GM18873 (cell line): ENCODE measurements around the gene AFAP1.

Experiments used
- ATAC-seq: cut with Tn5 transposase; IDR thresholded peaks from one replicate; pipeline ENCODE4 v1.9.1; 2021; ENCODE audit warnings: mild to moderate bottlenecking, moderate library complexity, moderate number of reproducible peaks; ENCODE audit not compliant: unreplicated experiment, low FRiP score

Gene AFAP1

DNA sequence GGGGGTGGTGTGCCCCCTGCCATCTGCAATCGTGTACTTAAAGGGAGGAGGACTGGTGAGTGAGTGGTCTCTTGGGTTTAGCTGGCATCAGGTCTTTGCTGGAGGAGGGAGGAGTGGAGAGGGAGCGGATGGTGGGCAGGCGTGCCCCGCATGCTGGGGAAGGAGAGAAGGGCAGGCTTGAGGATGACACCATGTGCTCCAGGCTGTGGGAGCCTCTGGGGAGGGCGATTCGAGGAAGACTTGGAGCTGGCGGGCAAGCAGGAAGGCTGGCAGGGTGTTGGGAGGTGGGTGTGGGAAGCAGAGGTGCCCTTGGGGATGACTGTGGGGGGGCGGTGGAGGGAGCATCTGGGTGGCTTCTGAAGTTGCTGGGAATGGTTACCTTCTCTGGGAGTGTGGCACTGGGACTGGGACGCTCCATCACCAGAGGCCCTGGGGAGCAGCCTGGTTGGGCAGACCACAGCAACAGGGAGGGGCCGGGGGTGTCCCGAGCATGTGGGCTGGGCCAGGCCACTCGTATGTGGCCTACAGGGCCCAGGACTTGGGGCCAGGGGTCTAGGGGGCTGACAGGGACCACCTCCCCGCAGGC is 30.8 kb upstream of the AFAP1 start:
- ATAC-seq, result no peak

DNA sequence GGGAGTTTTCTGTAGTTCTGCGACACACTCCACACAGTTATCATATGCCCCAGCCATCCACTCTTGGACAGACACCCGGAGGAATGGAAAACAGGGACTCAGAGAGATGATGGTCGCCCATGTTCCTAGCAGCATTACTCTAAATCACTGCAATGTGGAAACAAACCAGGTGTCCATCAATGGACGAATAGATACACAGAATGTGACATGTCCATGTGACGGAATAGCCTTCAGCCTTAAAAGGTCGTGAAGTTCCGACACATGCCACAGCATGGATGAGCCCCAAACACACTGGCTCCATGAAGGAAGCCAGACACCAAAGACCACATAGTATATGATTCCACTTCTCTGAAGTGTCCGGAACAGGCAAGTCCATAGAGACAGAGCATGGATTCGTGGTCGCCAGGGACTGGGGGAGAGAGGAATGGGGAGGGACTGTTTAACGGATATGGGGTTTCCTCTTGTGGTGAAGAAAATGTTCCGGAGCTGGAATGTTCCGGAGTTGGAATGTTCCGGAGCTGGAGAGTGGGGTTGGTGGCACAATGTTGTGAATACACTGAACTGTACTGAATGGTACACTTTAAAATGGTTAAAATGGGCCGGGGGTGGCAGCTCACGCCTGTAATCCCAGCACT is 28.7 kb upstream of the AFAP1 start:
- no peak for ATAC-seq

DNA sequence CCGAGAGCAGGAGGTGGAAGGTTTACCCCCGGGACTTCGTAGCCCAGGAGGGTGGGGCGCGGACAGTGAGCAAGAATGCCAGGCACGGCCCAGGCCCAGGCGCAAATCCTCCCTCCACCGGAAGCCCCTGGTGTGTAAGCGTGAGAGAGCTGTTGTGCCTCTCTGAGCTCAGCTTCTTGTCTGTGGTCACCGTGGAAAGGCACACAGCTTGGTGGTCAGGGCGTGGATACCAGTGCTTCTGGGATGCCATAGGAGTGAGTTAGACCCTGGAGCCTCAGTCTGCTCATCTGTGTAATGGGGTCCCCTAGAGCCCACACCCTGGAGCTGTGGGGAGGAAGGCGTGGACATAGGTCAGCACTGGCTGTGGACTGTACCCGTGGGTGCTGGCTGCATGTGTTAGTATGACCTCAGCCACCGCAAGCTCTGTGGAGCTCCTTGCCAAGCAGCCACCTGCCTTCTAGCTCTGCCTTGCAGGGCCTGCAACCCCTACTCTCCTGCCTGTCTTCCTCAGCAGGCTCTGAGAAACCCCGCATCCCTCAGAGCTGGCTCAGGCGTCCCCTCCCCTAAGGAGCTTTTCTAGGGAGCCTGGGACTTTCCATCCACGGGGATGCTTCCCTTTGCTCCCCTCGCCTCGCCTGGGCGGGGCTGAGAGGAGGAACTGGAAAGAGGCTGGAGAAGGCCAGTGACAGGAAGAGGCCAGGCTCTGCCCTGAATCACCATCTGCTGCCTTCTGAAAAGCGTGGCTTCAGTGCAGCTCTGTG is 28.0 kb upstream of the AFAP1 start:
- no peak for ATAC-seq

DNA sequence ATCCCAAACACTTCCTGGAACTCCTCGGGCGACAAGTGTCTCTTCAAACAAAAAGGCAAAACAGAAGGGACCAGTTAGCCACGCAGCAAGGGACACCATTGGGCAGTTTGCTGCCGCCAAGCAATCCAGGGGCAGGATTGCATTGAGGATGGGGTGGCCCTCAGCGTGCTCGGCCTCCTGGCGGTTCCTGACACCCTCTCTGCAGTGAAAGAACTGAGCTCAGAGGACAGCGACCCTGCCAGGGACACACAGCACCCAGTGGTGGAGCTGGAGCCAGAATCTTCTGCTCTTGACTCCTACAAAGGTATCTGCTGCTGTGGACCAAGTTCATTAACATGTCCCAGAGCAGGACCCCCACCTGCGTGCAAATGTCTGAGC is 27.4 kb upstream of the AFAP1 start:
- no peak for ATAC-seq

DNA sequence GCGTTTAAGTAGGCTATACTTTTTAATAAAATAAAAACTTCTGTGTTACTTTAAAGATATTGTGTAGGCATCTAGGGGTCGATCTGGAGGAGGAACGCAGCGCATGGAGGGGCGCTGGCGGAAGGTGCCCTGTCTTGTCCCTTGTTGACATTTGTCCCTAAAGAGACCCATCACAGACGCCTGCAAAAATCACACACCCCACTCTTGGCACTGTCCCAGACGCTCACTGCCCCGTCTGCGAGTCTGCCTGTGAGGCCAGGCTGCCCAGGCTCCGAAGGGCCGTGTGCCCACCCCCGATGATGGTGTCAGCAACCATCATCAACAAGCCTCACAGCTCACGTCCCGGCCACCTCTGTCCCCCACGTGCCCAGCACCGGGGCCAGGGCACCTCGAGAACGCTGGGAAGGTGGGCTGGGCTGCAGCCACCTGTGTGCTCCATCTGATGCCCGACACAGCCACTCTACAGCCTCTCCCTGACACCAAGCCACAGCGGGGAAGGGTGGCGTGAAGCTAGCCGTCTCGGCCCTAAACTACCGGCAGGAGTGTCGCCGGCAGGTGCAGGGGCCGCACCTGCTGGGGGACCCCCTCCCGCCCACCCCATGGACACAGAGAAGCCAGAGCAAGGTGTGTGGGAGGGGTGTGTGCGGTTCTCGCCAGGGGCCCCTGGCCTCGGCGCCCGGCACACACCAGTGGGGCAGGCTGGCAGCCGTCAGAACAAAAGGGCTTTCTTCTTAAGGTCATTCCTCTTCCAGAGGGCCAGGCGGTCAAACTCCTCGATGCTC is 26.8 kb upstream of the AFAP1 start:
- no peak for ATAC-seq

DNA sequence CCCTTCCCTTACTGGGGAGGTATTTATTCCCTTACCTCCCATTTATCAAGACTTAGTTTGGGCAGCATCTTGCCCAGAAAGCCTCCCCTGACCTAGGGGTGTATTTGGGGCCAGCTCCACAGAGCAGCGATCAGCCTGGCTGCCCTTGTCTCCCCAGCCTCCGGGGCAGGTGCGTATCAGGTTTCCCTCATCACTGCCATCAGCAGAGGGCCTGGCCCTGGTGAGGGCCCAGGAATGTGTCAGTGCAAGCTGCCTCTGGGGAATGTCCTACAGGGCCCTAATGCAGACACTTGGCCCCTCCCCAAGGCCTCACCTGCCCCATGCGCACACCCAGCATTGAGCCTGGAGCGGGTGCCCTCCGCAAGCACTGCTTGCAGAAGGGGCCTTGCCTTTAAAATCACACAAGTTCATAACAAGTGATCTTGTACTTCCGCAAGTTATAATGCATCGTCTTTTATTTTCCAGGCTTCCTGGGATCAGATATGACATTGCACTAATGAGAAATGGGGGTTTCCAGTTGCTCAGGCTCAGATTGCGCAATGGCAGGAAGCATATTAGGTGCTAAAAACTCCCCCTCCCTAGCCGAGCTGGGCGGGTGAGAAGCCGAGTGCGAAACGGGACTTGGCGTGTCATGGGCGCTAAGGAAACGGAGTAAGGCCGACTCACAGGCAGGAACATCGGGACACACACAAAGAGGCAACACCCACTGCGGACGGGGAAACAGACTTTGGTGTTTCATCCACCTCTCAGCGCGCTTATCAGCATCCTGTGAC is 25.4 kb upstream of the AFAP1 start:
- ATAC-seq, result no peak

GRCh38 chr4:7964459-7964858 is 24.8 kb upstream of the AFAP1 start:
- no peak for ATAC-seq

GRCh38 chr4:7963691-7964090 is 24.0 kb upstream of the AFAP1 start:
- ATAC-seq, result no peak

DNA sequence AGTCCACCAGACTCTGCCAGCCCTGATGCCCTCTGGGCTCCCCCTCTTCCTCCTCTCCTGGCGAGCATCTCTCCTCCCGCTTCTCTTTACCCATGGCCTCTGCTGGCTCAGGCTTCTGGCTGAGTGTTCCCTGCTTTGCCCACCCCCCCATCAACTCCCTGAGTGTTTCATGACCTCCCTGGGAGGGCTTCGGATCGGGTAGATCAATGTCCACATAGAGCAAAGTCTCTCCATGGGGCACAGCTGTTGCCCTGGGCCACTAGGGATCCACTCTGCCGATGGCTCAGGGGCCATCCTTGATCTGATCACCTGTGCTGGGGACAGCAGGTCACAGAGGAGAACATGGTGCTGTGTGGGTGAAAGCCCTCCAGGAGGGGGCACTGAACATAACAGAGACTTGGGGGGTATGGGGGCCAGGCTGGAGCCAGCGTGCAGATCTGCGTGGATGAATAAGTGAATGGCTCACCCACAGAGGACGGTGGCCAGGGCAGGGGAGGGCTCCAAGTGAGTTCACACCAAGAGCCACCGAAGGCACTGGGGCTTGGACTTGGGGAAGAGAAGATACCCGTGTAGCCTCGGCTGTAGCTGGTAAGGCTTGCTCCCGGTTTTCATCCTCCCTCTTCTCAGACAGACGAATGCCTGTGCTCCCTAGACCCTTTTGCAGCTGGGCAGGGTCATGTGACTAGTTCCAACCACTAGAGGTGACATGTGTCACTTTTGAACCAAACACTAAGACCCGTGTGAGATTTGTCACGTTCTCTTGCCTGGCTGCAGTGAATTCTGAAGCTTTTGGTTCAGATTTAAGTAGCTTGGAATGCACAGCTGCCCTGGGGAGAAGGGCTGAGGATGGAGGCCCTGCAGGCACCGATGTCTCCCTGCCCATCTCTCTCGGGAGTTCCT is 23.2 kb upstream of the AFAP1 start:
- no peak for ATAC-seq

GRCh38 chr4:7960790-7961655 is 21.4 kb upstream of the AFAP1 start:
- ATAC-seq, result peak; percentile 41

GRCh38 chr4:7960017-7960789 is 20.5 kb upstream of the AFAP1 start:
- no peak for ATAC-seq

DNA sequence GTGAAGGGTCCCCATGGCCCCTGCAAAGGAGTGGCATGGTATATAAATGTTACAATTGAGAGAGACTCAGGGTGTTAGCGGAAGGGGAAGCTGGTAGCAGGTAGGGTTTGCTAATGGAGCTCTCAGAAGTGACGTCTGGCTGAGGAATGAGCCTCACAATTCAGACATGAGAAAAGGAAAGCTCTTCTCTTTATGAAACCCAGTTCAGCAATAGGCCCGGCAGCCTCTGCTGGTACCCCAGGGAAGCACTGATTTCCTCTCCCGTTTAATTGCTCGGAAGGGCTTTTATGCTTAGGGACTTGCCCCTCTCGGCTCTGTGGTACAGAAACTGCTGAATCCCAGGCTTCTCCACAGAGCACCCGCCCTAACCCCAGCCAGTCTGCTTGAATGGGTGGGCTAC is 19.4 kb upstream of the AFAP1 start:
- ATAC-seq, result no peak

DNA sequence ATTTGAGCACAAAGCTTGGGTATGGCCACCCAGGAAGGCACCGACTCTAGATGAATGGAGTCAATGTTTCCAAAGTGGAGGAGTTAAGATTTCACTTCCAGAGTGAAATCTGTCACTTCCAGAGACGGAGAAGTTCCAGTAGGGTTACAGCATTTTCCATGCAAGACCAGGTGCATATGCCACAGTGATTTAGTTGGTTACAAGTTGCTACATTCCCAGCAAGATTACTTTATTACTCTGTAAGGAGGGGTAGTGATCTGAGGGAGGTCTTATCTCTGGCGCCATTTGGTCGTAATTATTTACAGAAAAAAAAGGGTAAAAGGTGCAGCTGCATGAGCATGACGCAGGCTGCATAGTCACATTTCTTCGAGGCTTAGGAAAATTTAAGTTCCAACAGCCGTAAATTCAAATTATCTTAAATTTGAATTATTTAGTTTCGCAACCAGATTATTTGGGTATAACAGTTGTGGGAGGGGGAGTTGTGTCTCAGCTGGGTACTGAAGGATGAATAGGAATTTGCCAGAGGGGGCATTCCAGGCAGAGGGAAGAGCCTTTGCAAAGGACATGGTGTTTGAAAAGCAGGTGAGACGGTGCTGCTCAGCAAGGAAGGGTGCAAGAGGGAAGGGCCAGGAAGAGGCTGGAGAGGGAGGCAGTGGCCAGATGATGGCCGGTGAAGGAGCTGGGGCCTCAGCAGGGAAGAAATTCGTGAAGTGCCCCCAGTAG is 17.4 kb upstream of the AFAP1 start:
- no peak for ATAC-seq

- no peak for ATAC-seq
These were observed 16.7 kb upstream of the AFAP1 start for GRCh38 chr4:7956270-7956808.

DNA sequence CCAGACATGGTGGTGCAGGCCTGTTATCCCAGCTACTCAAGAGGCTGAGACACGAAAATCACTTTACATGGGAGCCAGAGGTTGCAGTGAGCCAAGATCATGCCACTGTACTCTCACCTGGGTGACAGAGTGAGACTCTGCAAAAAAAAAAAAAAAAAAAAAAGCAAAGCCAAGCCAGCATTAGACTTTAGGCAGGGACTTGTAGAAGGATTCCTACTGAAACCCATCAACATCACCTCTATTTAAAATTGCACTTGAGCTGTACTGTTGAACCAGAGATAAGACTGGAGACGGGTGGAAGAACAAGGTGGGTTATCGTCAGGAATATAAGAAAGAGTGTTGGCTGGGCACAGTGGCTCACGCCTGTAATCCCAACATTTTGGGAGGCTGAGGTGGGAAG is 15.7 kb upstream of the AFAP1 start:
- no peak for ATAC-seq

DNA sequence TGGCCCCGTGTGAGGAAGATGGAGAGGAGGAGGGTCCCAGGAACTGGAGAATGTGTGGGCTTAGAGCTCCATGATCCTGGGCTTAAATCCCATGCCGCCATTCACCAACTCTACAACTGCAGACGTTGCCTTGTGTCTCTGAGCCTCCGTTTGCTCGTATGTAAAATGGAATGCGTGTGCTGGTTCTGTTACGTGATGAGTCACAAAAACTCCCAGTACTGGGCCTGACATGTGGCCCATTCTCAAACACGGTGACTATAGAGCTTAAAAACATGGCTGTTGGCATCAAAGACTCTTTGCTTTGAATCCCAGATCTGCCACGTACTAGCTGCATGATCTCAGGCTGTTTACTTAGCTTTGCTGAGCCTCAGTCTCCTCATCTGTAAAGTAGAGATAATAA is 13.0 kb upstream of the AFAP1 start:
- ATAC-seq, result no peak
